ENCODE measurements around the gene PITX3.

Gene PITX3

DNA sequence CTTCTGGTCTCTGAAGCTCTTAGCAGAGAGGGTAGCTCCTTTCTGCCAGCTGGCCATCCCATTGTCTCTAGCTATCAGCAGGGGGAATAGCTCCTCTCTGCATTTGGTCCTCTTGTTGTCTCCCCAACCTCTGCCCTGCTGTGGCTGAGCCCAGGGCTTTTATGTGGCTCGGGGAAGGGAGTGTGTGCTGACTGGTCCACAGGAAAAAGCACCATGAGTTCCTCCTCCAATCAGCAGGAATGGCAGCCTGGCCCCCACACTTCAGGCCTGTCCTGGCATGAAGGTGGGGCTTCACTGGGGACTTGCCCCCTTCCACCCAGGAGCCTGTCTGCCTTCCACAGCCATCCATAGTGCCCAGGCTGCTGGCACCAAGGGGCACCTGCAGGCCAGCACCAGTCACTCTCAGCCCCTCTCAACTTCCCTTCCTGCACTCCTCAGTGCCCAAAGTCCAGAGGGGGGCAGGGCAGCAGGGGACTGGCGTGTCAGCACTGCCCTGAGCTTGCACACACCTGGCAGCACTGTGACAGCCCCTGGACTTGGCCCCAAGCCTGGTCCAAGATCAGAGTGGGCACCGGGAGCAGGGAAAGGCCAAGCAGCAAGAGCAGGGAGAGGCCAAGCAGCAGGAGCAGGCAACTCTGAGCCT is 52.9 kb downstream of the PITX3 start:
- TF ChIP-seq GATA2 (IDR thresholded peaks at IDR 0.05; ENCODE audit: low read depth, low read length) = no peak
- no peak for TF ChIP-seq GATA3 (IDR thresholded peaks at IDR 0.05; ENCODE audit: low read depth, low read length)

DNA sequence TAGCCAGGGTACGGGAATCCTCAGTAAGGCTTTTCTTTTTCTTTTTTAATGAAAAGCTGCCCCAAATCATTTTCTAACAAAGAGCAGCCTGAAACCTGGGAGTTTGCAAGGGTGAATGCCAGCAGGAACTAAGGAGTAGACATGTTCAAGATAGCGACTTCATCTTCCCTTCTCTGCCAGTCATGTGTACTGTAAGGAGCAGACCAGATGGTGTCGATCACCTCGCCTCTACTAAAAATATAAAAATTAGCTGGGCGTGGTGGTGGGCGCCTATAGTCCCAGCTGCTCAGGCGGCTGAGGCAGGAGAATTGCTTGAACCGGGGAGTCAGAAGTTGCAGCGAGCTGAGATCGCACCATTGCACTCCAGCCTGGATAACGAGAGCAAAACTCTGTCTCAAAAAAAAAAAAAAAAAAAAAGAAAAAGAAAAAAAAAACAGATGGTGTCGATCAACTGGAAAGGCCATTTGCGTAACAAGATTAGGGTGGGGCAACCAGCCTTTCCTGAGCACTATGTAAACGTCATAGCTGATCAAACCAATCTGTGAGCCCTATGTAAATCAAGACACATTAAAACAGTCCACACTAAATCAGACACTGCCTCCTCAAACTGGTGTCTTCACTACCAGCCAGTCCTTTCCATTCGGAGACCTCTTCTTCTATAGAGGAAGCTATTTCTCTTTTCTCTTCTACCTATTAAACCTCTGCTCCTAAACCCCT is 55.3 kb downstream of the PITX3 start:
- TF ChIP-seq GATA2 (IDR thresholded peaks at IDR 0.05; ENCODE audit: low read depth, low read length) (no peak), GATA3 (IDR thresholded peaks at IDR 0.05; ENCODE audit: low read depth, low read length) (no peak)

DNA sequence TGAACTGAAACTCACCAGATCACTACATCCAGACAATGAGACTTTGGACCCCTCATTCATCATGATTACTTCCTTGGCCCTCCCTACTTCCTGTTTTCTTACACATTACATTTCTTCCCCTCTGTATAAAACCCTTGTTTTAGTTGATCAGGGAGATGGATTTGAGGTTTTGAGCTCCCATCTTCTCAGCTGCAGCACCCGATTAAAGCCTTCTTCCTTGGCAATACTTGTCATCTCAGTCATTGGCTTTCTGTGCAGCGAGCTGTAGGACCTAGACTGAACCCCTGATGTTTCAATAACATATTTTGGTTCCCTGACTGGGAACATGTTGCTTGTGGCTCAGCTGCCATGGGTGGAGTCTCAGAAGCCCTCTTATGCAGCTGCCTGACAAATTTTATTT is 56.0 kb downstream of the PITX3 start:
- no peak for TF ChIP-seq GATA3 (IDR thresholded peaks at IDR 0.05; ENCODE audit: low read depth, low read length)

DNA sequence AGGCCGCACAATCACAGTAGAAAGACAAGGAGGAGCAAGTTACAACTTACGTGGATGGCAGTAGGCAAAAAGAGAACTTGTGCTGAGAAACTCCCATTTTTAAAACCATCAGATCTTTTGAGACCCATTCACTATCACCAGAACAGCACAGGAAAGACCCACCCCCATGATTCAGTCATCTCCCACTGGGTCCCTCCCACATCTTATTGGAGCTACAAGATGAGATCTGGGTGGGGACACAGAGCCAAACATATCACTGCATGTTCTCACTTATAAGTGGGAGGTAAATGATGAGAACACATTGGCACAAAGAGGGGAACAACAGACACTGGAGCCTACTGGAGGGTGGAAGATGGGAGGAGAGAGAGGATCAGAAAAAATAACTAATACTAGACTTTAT is 56.7 kb downstream of the PITX3 start:
- TF ChIP-seq GATA3 (IDR thresholded peaks at IDR 0.05; ENCODE audit: low read depth, low read length) (no peak), GATA2 (IDR thresholded peaks at IDR 0.05; ENCODE audit: low read depth, low read length) (no peak)

Measured in SH-SY5Y (cell line).